Right renal cortex interstitium (tissue), 3 donors: ENCODE measurements around the gene TUBB3. TPM values are rescaled to one million over a fixed set of nuclear protein-coding genes. Genes with fewer than 3 reads are reported as not detected.
"Not testable (repeated sequence)": the region's sequence is repeated elsewhere in the genome, so short reads cannot be mapped to it uniquely, and the experiment has no call there.

ENCODE experiments used
- DNase-seq, 3 donors: peaks; one replicate each; pipeline ENCODE4 v3.0.0-alpha.2; 2013; ENCODE audit warnings: low read depth in 3 of 3, low spot score in 2 of 3
- polyA plus RNA-seq, 3 donors: library from polyadenylated mRNA; unstranded; fragments of 120-200 nt; gene quantifications; one replicate each; pipeline ENCODE4 v1.2.1, GENCODE V29; 2013; ENCODE audit not compliant: insufficient read length in 3 of 3

TUBB3 gene
- 10 to 100 TPM in 1 of 3 donors, 1 to 10 TPM in 2; 6.4 to 10.3 (median 7.6) TPM for polyA plus RNA-seq

DNA sequence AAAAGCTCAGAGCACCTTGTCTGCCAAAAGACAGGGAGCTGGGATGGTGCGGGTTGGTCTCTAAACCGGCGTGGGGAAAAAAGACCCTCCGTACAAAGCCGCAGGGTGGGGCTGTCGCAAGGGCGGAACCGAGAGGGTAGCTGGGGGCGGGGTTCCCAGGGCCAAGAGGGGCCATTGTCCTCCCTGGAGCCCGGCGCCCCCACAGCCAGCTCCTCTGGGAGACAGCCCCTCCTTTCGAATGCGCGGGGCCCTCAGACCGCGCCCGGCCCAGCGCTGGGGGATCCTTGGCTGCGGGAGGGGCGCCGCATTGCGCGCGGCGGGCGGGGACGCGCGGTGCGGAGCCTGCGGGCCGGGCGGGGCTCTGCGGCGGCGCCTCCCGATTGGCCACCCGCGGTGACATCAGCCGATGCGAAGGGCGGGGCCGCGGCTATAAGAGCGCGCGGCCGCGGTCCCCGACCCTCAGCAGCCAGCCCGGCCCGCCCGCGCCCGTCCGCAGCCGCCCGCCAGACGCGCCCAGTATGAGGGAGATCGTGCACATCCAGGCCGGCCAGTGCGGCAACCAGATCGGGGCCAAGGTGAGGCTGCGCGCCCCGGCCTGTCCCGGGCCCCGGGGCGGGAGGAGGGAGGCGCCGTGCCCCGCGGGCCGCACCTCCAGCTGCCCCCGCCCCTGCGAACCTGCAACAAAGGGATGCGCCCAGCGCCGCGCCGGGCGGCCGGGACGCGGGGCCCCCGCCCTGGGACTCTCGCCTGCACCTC is at the start of gene TUBB3:
TSS of gene TUBB3 (plus strand) at position 459 of the 756 bp plus-strand sequence. CDS start at position 519, 60 bp downstream.
- DNase-seq, result no peak

- DNase-seq, result peak; percentile 72 to 83 (median 81)
These were observed 49.0 kb upstream of the TUBB3 start for GRCh38 chr16:89873972-89874689.

DNA sequence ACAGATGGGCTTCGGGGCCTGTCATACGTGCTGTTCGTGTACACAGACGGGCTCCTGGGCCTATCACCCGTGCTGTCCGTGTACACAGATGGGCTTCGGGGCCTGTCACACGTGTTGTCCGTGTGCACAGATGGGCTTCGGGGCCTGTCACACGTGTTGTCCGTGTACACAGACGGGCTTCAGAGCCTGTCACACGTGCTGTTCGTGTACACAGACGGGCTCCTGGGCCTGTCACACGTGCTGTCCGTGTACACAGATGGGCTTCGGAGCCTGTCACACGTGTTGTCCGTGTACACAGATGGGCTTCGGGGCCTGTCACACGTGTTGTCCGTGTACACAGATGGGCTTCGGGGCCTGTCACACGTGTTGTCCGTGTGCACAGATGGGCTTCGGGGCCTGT is 44.0 kb upstream of the TUBB3 start:
- DNase-seq, result not testable (repeated sequence)

DNA sequence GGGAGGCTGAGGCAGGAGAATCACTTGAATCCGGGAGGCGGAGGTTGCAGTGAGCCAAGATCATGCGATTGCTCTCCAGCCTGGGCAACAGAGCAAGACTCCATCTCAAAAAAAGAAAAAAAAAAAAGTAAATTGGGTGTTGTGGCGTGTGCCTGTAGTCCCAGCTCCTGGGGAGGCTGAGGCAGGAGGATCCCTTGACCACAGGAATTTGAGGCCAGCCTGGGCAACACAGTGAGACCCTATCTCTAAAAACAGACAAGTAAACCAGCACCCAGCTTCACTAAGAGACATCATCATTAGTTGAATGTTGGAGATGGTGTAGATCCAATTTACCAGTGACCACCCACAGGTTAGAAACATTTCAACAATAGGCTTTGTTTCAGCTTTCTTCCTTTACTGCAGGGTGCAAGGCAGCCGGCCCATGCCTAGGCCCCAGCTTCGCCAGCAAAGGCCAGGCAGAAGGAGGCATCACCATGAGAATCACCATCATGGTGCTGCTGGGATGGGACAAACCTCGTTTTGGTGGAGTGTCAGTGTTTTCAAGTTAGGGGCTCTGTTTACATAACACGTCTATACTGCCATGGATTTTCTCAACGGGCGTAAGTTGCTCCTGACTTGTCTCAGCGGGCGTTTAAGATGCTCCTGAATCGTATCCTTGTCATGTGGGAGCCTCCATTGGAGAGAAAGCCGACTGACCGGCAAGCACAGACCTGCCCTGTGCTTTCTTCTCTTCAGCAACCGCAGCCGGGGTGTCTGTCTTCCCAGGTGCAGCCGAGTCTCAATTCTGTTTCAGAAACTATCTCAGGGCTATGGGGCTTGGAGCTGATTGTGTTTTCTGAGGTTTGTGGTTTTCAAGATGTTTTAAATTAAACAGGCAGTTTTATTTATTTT is 42.4 kb upstream of the TUBB3 start:
- no peak for DNase-seq

- no peak for DNase-seq
These were observed 41.8 kb upstream of the TUBB3 start for GRCh38 chr16:89881368-89881730.

DNA sequence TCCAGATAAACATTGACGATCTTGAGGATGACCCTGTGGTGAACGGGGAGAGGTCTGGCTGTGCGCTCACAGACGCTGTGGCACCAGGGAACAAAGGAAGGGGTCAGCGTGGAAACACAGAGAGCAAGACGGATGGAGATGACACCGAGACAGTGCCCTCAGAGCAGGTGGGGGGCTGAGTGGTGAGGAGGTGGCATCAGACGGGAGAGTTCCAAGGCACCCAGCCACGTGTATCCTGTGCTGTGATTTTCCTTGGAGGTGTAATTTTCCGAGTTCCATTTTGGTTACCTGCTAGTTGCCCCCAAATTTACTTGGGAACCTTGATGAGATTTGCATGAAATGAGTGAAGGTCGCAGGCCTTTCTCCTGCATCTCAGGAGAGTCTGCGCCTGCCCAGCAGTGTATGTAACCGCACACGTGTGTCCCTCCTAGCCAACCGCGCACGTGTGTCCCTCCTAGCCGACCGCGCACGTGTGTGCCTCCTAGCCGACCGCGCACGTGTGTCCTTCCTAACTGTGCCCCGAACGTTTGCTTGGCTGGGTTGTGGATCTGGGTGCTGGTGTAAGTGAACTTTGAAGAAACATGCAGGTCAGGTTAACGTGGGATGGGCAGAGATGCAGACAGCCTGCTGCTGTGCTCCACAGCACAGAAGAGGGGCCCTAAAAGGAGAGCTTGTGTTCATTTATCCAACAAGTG is 39.6 kb upstream of the TUBB3 start:
- no peak for DNase-seq

DNA sequence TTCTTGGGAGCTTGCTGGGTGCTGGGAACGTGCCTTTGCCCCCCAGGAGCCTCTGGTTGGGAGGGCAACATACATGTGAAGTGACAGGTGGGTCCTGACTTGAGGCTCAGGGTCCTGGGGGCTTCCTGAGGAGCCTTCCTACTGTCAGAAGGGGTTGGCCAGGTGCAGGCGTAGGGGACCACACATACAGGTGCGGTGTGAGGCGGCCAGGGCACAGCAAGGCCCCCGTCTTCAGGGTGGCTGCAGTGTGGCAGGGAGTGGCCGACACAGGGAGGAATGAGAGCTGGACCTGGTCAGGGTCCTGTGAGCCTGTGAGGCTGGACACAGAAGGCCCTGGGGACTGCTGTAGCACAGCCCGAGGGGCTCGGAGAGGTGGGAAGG is 39.1 kb upstream of the TUBB3 start:
- DNase-seq, result no peak

DNA sequence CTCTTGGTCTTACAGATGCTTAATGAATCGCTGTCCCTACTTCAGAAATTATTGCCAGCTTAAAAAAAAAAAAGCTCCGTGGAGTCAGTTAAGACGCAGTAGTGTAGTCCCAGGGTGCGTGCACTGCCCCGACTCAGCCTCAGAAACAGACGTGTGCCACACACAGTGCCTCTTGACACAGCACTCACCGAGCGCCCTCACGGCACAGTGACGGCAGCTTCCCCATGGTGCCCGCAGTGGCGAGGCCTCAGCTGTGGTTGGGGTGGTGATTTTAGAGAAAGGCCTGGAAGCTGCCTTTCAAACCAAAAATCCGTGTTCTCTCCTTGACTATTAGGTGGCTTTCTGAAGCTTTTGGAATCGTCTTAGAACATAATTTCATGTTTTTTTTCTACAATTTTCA is 35.9 kb upstream of the TUBB3 start:
- no peak for DNase-seq

- no peak for DNase-seq
These were observed 32.9 kb upstream of the TUBB3 start for GRCh38 chr16:89890200-89890599.

DNA sequence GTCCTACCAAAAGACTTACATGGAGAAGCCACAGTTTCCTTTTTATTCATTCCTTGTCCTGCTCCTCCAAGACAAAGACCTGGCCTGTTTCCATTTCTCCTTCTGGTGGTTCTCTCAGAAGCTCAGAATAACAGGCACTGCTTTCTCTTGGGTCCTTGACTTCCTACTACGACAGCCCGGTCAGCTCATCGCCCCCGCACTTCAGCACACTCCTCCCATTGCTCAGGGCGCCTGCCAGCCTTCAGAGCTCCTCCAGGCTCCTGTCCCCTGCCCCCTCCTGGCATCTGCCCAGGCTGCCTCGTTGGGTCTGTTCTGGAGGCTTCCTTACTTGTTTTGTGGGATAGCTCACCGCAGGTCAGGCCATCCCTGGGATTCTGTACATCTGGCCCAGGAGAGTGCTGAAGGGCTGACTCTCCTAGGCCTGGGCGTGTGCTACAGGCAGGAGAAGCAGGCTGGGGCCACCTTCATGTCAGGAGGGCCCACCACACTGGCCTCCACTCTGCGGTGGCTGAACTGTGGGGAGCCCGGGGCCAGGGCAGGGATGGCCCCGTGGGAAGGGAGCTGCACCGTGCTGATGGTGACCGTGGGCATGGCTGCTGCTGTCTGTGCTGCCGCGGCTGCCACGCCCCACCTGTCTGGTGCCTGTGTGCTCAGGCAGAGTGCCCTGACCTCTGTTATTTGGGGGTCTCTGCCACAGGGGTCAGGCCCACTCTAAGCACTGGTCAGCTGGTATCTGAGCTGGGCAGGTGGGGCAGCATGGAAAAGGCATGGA is 32.1 kb upstream of the TUBB3 start:
- no peak for DNase-seq

GRCh38 chr16:89892055-89892630 is 31.0 kb upstream of the TUBB3 start:
- DNase-seq, result no peak

GRCh38 chr16:89892635-89893034 is 30.5 kb upstream of the TUBB3 start:
- DNase-seq, result no peak

DNA sequence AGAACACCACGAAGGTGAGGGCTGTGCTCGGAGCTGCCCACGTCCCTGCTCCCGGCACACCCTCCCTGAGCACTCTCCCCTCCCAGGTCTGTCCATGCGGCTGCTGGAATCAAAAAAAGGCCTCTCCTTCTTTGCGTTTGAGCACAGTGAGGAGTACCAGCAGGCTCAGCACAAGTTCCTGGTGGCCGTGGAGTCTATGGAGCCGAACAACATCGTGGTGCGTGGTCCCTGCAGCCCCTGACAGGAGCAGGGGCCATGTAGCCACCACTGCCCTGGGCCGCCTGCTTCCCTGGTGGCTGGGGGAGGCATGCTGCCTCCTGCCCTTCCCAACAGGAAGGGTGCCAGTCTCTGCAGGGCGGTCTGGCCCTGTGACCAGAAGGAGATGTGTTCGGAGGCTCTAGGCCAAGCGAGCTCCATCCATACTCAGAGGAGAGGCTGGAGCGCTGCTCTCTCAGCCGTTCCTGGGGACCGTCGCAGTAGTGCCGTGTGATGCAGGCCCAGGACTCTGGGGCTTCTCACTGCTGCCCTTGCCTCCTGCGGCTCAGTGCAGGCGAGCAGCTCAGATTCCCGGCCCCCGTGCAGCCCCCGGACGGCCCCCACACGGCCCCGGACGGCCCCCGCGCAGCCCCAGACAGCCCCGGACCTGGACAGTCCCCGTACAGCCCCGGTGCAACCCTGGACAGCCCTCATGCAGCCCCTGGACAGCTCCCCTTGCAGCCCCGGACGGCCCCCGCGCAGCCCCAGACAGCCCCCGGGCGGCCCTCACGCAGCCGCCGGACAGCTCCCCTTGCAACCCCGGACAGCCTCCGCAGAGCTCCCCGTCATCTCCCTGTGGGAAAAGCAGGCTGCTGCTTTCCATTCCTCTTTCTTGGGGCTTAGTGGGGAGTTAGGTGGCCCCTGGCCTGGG is 29.2 kb upstream of the TUBB3 start:
- DNase-seq, result no peak

DNA sequence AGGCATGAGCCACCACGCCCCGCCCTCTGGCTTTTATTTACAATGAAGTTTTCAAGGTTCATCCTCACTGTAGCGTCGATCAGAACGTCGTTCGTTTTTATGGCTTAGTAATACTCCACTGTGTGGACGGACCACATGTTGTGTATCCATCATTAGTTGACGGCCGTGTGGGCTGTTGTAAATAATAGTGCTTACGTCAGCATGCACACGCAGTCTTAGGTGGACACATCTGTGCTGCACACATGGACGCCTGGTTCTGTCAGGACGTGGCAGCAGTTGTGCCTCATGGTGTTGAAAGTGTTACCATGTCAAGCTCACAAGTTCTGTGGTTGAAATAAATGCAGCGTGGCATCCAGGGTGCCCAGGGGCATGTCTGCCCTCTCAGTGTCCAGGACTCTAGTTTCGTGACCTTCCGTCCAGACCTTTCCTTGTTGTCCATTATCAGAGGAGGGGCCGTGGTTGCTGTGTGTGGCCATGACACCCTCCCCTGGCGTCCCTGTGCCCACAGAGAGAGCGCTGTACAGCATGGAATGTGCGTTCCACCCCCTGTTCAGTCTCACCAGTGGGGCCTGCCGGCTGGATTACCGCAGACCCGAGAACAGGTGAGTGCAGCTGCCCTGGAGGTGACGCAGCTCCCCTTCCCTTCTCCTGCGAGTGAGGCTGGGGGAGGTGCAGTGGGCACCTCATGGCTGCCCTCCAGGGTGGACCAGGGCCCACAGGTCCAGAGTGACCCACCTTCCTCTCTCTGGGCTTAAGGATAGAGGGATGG is 27.5 kb upstream of the TUBB3 start:
- no peak for DNase-seq

GRCh38 chr16:89897204-89897603 is 25.9 kb upstream of the TUBB3 start:
- DNase-seq, result no peak

GRCh38 chr16:89898201-89898967 is 24.8 kb upstream of the TUBB3 start:
- no peak for DNase-seq

GRCh38 chr16:89899879-89900481 is 23.2 kb upstream of the TUBB3 start:
- no peak for DNase-seq
